ENCODE data around the gene CEP152. TPM values are rescaled to one million over a fixed set of nuclear protein-coding genes. Genes with fewer than 3 reads are reported as not detected.
"Not testable (repeated sequence)": the region's sequence is repeated elsewhere in the genome, so short reads cannot be mapped to it uniquely, and the experiment has no call there.

Gene CEP152
- total RNA-seq, 4 donors from 2014 or later = 0.51 to 2.4 (median 1.4) TPM

- no peak overlapping the region for H3K27ac ChIP-seq
- intact Hi-C loops (cut with DNase I; ENCODE audit: low total_unique reads) (loop anchor here (10.0 kb wide), 1 partner anchor 501 kb away; no protein-coding TSS in a partner anchor), in situ Hi-C loops (cut with MboI; ENCODE audit: low sequenced_read_pairs in 4 of 4) (loop anchor here in 3 of 4 donors (5.0 to 25.0 kb wide), 4 partner anchors 307 to 1287 kb away; partner anchors contain the start of genes FGF7 (in 2 of the 3), COPS2 (in 1 of the 3) and GALK2 (in 1 of the 3))
- ATAC-seq (no peak), DNase-seq (no peak)
- TF ChIP-seq POLR2A (IDR thresholded peaks at IDR 0.05) = no peak
- peak in 2 of 5 experiments; percentile 12 to 36 for TF ChIP-seq CTCF (IDR thresholded peaks at IDR 0.05 in 4 of 5, conservative IDR thresholded peaks at IDR 0.05 in 1 of 5)
- H3K4me3 ChIP-seq = no peak overlapping the region
- H3K27me3 ChIP-seq = no peaks in the 10 kb centered on the region
- no peaks in the 10 kb centered on the region for H3K36me3 ChIP-seq
- H3K9me3 ChIP-seq = no peaks in the 10 kb centered on the region
- H3K4me1 ChIP-seq = no peaks in the 10 kb centered on the region
Observed at GRCh38 chr15:48855501-48856440, 44.9 kb upstream of the CEP152 start.

GRCh38 chr15:48854434-48854833 is 43.6 kb upstream of the CEP152 start:
- not testable (repeated sequence) for ATAC-seq, H3K4me1 ChIP-seq, H3K9me3 ChIP-seq, DNase-seq, H3K36me3 ChIP-seq, H3K27ac ChIP-seq, H3K27me3 ChIP-seq, H3K4me3 ChIP-seq
- in situ Hi-C loops (cut with MboI; ENCODE audit: low sequenced_read_pairs in 4 of 4) (loop anchor here in 3 of 4 donors (25.0 kb wide), 3 partner anchors 308 to 1283 kb away; partner anchors contain the start of genes FGF7 (in 2 of the 3), COPS2 (in 1 of the 3) and GALK2 (in 1 of the 3)), intact Hi-C loops (cut with DNase I; ENCODE audit: low total_unique reads) (loop anchor here (10.0 kb wide), 1 partner anchor 500 kb away; no protein-coding TSS in a partner anchor)

- DNase-seq = no peak
- no peak for ATAC-seq
- intact Hi-C loops (cut with DNase I; ENCODE audit: low total_unique reads) = loop anchor here (10.0 kb wide), 1 partner anchor 497 kb away; no protein-coding TSS in a partner anchor
- H3K4me1 ChIP-seq = no peaks in the 10 kb centered on the region
- no peak overlapping the region for H3K4me3 ChIP-seq
- in situ Hi-C loops (cut with MboI; ENCODE audit: low sequenced_read_pairs in 4 of 4) = loop anchor here in 3 of 4 donors (25.0 kb wide), 3 partner anchors 310 to 1285 kb away; partner anchors contain the start of genes FGF7 (in 2 of the 3), COPS2 (in 1 of the 3) and GALK2 (in 1 of the 3)
- no peaks in the 10 kb centered on the region for H3K9me3 ChIP-seq
- H3K27me3 ChIP-seq = no peaks in the 10 kb centered on the region
- no peak for TF ChIP-seq CTCF (IDR thresholded peaks at IDR 0.05 in 4 of 5, conservative IDR thresholded peaks at IDR 0.05 in 1 of 5)
- no peak for TF ChIP-seq POLR2A (IDR thresholded peaks at IDR 0.05)
- no peaks in the 10 kb centered on the region for H3K36me3 ChIP-seq
- H3K27ac ChIP-seq = no peak overlapping the region
Observed at GRCh38 chr15:48851956-48852355, 41.1 kb upstream of the CEP152 start.

GRCh38 chr15:48850648-48851047 is 39.8 kb upstream of the CEP152 start:
- ATAC-seq (no peak), DNase-seq (no peak)
- Histone ChIP-seq H3K4me1 (no peaks in the 10 kb centered on the region), H3K36me3 (no peaks in the 10 kb centered on the region), H3K27me3 (no peaks in the 10 kb centered on the region), H3K27ac (no peak overlapping the region), H3K4me3 (no peak overlapping the region), H3K9me3 (no peaks in the 10 kb centered on the region)
- intact Hi-C loops (cut with DNase I; ENCODE audit: low total_unique reads) (loop anchor here (10.0 kb wide), 1 partner anchor 496 kb away; no protein-coding TSS in a partner anchor), in situ Hi-C loops (cut with MboI; ENCODE audit: low sequenced_read_pairs in 4 of 4) (loop anchor here in 3 of 4 donors (25.0 kb wide), 3 partner anchors 312 to 1287 kb away; partner anchors contain the start of genes FGF7 (in 2 of the 3), COPS2 (in 1 of the 3) and GALK2 (in 1 of the 3))
- no peak for TF ChIP-seq POLR2A (IDR thresholded peaks at IDR 0.05)
- no peak for TF ChIP-seq CTCF (IDR thresholded peaks at IDR 0.05 in 4 of 5, conservative IDR thresholded peaks at IDR 0.05 in 1 of 5)

- in situ Hi-C loops (cut with MboI; ENCODE audit: low sequenced_read_pairs in 4 of 4) = no loop called here
- no peak for DNase-seq
- intact Hi-C loops (cut with DNase I; ENCODE audit: low total_unique reads) = no loop called here
- H3K36me3 ChIP-seq = no peaks in the 10 kb centered on the region
- no peak overlapping the region for H3K4me3 ChIP-seq
- H3K27me3 ChIP-seq = no peaks in the 10 kb centered on the region
- no peak for ATAC-seq
- H3K4me1 ChIP-seq = no peaks in the 10 kb centered on the region
- H3K27ac ChIP-seq = no peak overlapping the region
- TF ChIP-seq CTCF (IDR thresholded peaks at IDR 0.05 in 4 of 5, conservative IDR thresholded peaks at IDR 0.05 in 1 of 5) = no peak
- TF ChIP-seq POLR2A (IDR thresholded peaks at IDR 0.05) = no peak
- no peaks in the 10 kb centered on the region for H3K9me3 ChIP-seq
Observed at GRCh38 chr15:48845123-48845522, 34.3 kb upstream of the CEP152 start.

All from gastrocnemius medialis (tissue), 4 donors.